HG03280 (cell line): Measurements from ENCODE around the gene PZP.
"Not testable (repeated sequence)": the region's sequence is repeated elsewhere in the genome, so short reads cannot be mapped to it uniquely, and the experiment has no call there.

Experiments used
- ATAC-seq: cut with Tn5 transposase; IDR thresholded peaks from one replicate; pipeline ENCODE4 v1.9.1; 2021; ENCODE audit warnings: mild to moderate bottlenecking, moderate library complexity; ENCODE audit not compliant: unreplicated experiment

The PZP gene

GRCh38 chr12:9184276-9184675 lies 23.9 kb downstream of the PZP start:
- no peak for ATAC-seq

- no peak for ATAC-seq
Observed at GRCh38 chr12:9180810-9181209, 27.4 kb downstream of the PZP start.

- no peak for ATAC-seq
Observed at GRCh38 chr12:9179781-9180180, 28.4 kb downstream of the PZP start.

DNA sequence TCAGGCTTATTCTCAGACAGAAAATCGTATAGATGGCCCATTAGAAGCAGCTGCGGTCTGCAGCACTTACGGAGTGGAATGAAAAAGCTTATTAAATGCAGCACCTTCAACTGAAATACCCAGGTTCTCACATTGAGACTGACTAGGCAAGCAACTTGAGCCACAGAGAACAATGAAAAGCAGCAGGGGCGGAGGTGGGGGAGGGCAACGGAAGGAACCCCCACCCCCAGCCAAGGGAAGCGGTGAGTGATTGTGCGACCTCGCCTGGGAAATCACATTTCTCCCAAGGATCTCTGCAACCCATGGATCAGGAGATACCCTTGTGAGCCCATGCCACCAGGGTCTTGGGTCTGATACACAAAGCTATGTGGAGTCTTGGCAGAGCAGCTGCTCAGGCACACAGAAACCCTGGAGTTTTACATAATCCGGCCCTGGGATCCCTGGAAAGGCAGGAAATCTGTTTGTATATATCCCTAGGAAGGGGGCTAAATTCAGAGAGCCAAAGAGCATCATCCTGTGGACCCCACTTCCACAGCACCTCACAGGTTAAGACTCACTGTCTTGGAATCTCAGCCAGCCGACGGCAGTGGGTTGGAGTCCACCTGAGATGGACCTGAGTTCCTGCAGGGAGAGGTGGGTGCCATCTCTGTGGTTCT lies 38.1 kb downstream of the PZP start:
- ATAC-seq = no peak

- not testable (repeated sequence) for ATAC-seq
Observed at GRCh38 chr12:9167345-9167744, 40.9 kb downstream of the PZP start.

GRCh38 chr12:9163392-9163791 lies 44.8 kb downstream of the PZP start:
- ATAC-seq = no peak

DNA sequence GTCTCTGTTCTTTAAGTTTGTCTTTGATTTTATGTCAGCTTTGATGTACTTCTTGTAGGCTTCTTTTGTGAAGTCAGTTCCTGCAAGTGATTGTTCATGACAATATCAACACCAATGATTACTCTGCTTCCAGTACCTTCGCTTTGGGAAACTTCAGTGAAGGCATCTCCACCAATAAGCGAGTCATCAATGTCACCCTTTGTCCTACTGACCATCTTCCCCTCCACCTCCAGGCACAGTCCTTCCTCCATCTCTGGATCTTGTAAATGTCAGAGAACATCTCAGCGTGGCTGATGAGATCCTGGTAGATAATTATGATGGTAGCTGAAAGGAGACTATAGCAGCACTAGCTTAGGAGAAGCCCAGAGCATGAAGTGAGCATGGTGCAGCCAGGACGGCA lies 52.1 kb downstream of the PZP start:
- no peak for ATAC-seq

GRCh38 chr12:9149372-9149771 lies 58.8 kb downstream of the PZP start:
- ATAC-seq = no peak

- ATAC-seq = no peak
Observed at GRCh38 chr12:9148926-9149325, 59.3 kb downstream of the PZP start.

DNA sequence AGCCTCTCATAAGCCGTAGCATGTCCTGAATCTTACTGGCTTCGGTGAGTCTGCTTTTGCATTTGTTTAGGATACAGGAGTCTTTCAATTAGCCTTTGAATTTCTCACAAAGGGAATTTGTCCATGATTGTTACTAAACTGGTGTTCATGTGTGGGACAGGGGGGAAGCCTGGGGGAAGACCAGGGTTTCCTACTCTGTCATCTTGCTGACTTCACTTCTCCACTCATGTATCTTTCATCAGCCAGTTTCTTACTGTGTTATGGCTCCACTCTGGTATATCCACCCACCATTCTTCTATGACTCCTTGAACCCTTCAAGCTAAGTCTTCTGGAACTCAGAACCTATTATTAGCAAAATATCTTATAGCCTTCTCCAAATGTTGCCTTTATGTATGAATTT lies 60.7 kb downstream of the PZP start:
- no peak for ATAC-seq

- no peak for ATAC-seq
Observed at GRCh38 chr12:9144730-9145106, 63.5 kb downstream of the PZP start.

GRCh38 chr12:9143929-9144729 lies 64.1 kb downstream of the PZP start:
- ATAC-seq = no peak

DNA sequence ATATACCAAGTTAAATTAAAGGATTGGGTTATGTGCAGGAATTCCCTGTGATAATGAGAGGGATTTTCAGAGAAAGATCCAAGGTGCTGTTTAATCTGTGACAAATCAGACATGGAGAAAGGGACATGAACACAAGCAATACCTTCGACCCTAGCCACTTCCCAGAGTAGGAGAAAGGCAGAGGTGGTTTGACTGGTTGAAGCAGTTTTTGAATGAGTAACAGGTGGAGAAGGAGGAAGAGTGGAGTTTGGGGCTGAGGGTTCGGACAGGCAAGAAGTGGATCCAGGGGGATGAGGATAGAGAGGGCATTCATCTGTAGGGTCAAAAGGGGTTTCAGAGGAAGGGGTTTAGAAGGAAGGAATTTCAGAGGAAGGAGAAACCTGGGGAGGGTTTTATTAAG lies 65.1 kb downstream of the PZP start:
- no peak for ATAC-seq

DNA sequence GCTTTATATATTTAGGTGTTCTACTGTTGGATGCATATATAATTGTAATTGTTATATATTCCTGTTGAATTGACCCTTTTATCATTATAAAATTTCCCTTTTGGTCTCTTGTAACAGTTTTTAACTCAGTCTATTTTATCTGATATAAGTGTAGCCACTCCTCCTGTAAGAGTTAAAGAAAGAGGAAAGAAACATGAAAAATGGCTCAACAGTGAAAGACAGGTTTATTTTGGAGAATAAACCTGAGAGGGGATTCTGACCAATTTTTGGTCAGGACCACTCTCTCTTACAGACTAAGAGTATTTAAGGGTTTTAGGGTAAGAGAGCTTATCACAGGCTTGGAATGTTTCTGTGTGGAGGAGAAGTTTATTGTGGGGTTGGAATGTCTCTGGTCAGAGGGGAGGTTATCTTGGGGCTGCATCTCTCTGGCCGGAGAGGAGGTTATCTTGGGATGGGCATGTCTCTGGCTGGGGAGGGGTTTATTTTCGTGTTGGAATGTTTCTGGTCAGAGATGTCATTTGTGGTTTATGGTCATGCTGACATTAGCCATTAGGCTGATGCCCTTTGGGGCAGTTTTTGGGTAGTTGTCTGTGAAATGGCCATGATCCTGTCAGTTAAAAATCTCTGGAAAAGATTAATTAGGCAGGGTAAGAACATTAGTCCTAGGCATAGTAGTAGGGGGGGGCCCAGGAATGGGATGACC lies 68.5 kb downstream of the PZP start:
- not testable (repeated sequence) for ATAC-seq

GRCh38 chr12:9135903-9136310 lies 72.3 kb downstream of the PZP start:
- ATAC-seq = no peak

GRCh38 chr12:9134981-9135628 lies 73.1 kb downstream of the PZP start:
- no peak for ATAC-seq

DNA sequence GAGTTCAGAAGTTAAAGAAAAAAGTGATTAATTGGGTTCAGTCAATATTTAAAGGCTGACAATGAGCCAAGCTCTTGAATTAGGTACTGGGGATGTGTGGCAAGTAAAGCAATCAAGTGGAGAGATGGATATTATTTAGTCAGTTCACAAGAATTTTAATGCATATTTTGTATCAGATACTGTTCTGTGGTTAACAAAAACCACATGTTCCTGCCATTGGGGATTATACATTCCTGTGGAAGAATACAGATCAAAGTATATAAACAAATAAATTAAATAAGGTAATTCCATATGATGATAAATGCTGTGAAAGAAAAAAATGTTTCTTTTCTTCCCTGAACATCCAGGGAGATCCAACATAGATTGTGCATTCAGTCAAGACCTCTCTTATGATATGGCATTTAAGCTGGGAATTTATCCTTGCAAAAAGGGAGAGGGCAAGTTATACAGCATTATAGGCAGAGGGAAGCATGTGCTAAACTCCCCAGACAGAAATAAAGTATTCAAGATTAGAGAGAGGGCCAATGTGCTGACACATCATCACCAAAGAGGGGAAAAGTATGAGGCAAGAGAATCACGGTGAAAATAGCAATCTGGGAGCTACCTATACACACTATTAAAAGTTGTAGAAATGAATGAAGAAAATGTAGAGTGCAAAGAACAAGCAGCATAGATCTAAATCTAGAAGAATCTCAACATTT lies 74.8 kb downstream of the PZP start:
- ATAC-seq = no peak

DNA sequence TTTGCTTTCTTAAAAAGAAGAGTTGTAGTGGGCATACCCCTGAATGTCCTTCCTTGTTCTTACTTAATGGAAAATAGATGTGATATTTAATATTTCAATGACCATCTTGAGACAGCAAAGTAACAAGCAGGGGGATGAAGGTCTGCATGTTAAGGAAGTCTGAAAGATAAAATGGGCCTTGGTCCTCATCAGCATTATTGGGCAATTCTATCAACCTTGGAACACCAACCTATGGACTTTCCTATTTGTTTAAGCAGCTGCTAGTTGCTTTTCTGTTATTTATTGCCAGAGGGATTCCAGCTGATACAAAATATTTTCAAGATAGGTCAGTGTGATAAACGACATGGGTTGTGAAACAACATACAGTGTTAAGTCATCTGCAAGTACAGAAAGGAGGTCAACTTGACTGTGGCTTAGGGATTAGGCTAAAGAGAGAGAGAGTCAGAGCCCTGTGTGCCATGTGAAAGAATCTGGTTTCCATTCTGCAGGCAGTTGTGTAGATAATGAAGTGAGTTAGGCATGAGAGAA lies 76.1 kb downstream of the PZP start:
- ATAC-seq = no peak

DNA sequence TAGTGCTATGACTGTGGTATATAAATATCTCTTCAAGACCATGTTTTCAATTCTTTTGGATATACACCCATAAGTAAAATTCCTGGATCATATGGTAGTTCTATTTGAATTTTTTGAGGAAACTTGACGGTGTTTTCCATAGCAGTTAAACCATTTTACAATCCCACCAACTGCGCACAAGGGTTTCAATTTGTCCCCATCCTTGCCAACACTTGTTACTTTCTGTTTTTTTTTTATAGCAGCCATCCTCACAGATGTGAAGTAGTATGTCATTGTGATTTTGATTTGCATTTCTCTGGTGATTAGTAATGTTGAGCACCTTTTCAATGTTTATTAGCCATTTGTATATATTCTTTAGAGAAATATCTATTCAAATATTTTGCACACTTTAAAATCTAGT lies 78.0 kb downstream of the PZP start:
- no peak for ATAC-seq

- no peak for ATAC-seq
Observed at GRCh38 chr12:9127936-9128663, 80.1 kb downstream of the PZP start.
